Fibroblast of lung (primary cell): Measurements from ENCODE around the gene TXLNA. TPM values are rescaled to one million over a fixed set of nuclear protein-coding genes. Genes with fewer than 3 reads are reported as not detected.

Experiments used
- DNase-seq, 2 donors: peaks; one replicate each; pipeline versions ENCODE4 v3.0.0 to v3.0.0-alpha.2; 2010; ENCODE audit warnings: low read depth in 2 of 2
- H2AFZ ChIP-seq: 2 replicates; pipeline ENCODE4 v1.5.1; 2012; ENCODE audit warnings: low read length, control low read depth, inconsistent platforms
- H3K27ac ChIP-seq: 2 replicates; pipeline ENCODE4 v1.5.1; 2011; ENCODE audit warnings: low read length, control low read depth; ENCODE audit not compliant: insufficient read depth
- H3K27me3 ChIP-seq: 2 replicates; pipeline ENCODE4 v1.5.1; 2011; ENCODE audit warnings: mild to moderate bottlenecking, low read length; ENCODE audit not compliant: control insufficient read depth, insufficient read depth
- H3K36me3 ChIP-seq: 2 replicates; pipeline ENCODE4 v1.5.1; 2011; ENCODE audit warnings: low read length; ENCODE audit not compliant: control insufficient read depth, insufficient read depth
- H3K4me1 ChIP-seq: 2 replicates; pipeline ENCODE4 v1.5.1; 2011; ENCODE audit warnings: low read length; ENCODE audit not compliant: control insufficient read depth, insufficient read depth; ENCODE audit errors: extremely low read depth
- H3K4me2 ChIP-seq: 2 replicates; pipeline ENCODE4 v1.5.1; 2011; ENCODE audit warnings: low read length, control low read depth; ENCODE audit not compliant: insufficient read depth; ENCODE audit errors: extremely low read depth
- H3K4me3 ChIP-seq, 4 experiments: fragments of 200-600 bp in 1 of 4; sonication (generic) in 1 of 4; replicated peaks in 1 of 4; 2 replicates each; pipeline ENCODE4 v1.5.1; 2011 to 2016; ENCODE audit warnings: low read length in 4 of 4, low read depth in 3 of 4, mild to moderate bottlenecking in 3 of 4, control low read depth in 2 of 4, inconsistent platforms in 1 of 4, mixed read lengths in 1 of 4; ENCODE audit not compliant: insufficient read depth in 1 of 4; ENCODE audit errors: control extremely low read depth in 1 of 4
- H3K79me2 ChIP-seq: 2 replicates; pipeline ENCODE4 v1.5.1; 2012; ENCODE audit warnings: mild to moderate bottlenecking, low read length, inconsistent platforms; ENCODE audit not compliant: control insufficient read depth, insufficient read depth
- H3K9ac ChIP-seq: 2 replicates; pipeline ENCODE4 v1.5.1; 2011; ENCODE audit warnings: mild to moderate bottlenecking, low read length, control low read depth; ENCODE audit not compliant: insufficient read depth
- H3K9me3 ChIP-seq: 2 replicates; pipeline ENCODE4 v1.5.1; 2012; ENCODE audit warnings: low read depth, low read length; ENCODE audit not compliant: control insufficient read depth, insufficient read depth
- H4K20me1 ChIP-seq: 2 replicates; pipeline ENCODE4 v1.5.1; 2011; ENCODE audit warnings: low read length; ENCODE audit not compliant: control insufficient read depth, insufficient read depth; ENCODE audit errors: extremely low read depth
- CTCF ChIP-seq, 2 donors: IDR thresholded peaks in 1 of 2; conservative IDR thresholded peaks in 1 of 2; 1 replicate in 1 of 2; 2 replicates in 1 of 2; pipeline ENCODE4 v1.5.1; 2011 to 2012; ENCODE audit warnings: low read length in 2 of 2, control low read depth in 1 of 2, inconsistent platforms in 1 of 2, low read depth in 1 of 2, mild to moderate bottlenecking in 1 of 2
- EZH2 ChIP-seq: IDR thresholded peaks from 2 replicates; pipeline ENCODE4 v1.5.1; 2012; ENCODE audit warnings: low read length, control low read depth, mild to moderate bottlenecking; ENCODE audit errors: missing control alignments
- polyA plus RNA-seq, 2 donors: library from polyadenylated mRNA; depleted of rRNA in 1 of 2; stranded (reverse) in 1 of 2; unstranded in 1 of 2; fragments of >200 nt; gene quantifications; 2 replicates each; pipeline ENCODE4 v1.2.1, GENCODE V29; 2011 to 2012; ENCODE audit warnings: missing spikeins in 1 of 2
- total RNA-seq: library from RNA; depleted of rRNA; stranded (reverse); fragments of >200 nt; gene quantifications from 2 replicates; pipeline ENCODE4 v1.2.1, GENCODE V29; 2014

Gene TXLNA
- total and polyA plus RNA-seq, 2 donors (not counting 1 experiment from before 2014, with no cell fraction given): 56.5 to 118 TPM

GRCh38 chr1:32247452-32247851, 68.0 kb downstream of the TXLNA start:
- Histone ChIP-seq H3K79me2 (no peaks in the 10 kb centered on the region), H4K20me1 (no peaks in the 10 kb centered on the region), H3K4me1 (peaks cover 15% of the 10 kb centered on the region), H3K36me3 (no peaks in the 10 kb centered on the region), H3K9me3 (no peaks in the 10 kb centered on the region), H3K27me3 (no peaks in the 10 kb centered on the region), H3K4me2 (no peak overlapping the region), H3K4me3 (no peak overlapping the region), H3K27ac (peak overlapping the region; percentile 64), H2AFZ (no peak overlapping the region), H3K9ac (no peak overlapping the region)
- no peak for DNase-seq
- TF ChIP-seq EZH2 (no peak), CTCF (conservative IDR thresholded peaks at IDR 0.05 in 1 of 2, IDR thresholded peaks at IDR 0.05 in 1 of 2; ENCODE audit: low read depth in 1 of 2, low read length in 2 of 2) (no peak)

Other genes starting within 250 kb of the TXLNA start
- gene PTP4A2, start 241.3 kb upstream of the TXLNA start, total RNA-seq: 268 and 366 TPM in 2 replicates
- gene PTP4A2, start 241.3 kb upstream of the TXLNA start, polyA plus RNA-seq: 398 and 429 TPM in 2 replicates
- gene KHDRBS1, start 165.8 kb upstream of the TXLNA start, total RNA-seq: 42.1 and 56.0 TPM in 2 replicates
- gene KHDRBS1, start 165.8 kb upstream of the TXLNA start, polyA plus RNA-seq: 73.0 and 84.8 TPM in 2 replicates
- 4.4 and 7.9 TPM in 2 replicates for gene TMEM39B, start 106.7 kb upstream of the TXLNA start, total RNA-seq
- gene TMEM39B, start 106.7 kb upstream of the TXLNA start, polyA plus RNA-seq: 11.1 and 15.0 TPM in 2 replicates
- 27.0 and 40.1 TPM in 2 replicates for gene KPNA6, start 71.6 kb upstream of the TXLNA start, total RNA-seq
- gene KPNA6, start 71.6 kb upstream of the TXLNA start, polyA plus RNA-seq: 44.4 and 48.5 TPM in 2 replicates
- 7.4 and 12.4 TPM in 2 replicates for gene CCDC28B, start 20.9 kb downstream of the TXLNA start, total RNA-seq
- 9.4 and 10.1 TPM in 2 replicates for gene CCDC28B, start 20.9 kb downstream of the TXLNA start, polyA plus RNA-seq
- 1.3 and 2.3 TPM in 2 replicates for gene IQCC, start 26.0 kb downstream of the TXLNA start, total RNA-seq
- 2.0 and 2.6 TPM in 2 replicates for gene IQCC, start 26.0 kb downstream of the TXLNA start, polyA plus RNA-seq
- gene DCDC2B, start 29.4 kb downstream of the TXLNA start, total RNA-seq: not detected in 2 replicates
- not detected in 2 replicates for gene DCDC2B, start 29.4 kb downstream of the TXLNA start, polyA plus RNA-seq
- gene TMEM234, start 42.7 kb downstream of the TXLNA start, total RNA-seq: 12.1 and 17.5 TPM in 2 replicates
- 15.8 TPM in 2 replicates for gene TMEM234, start 42.7 kb downstream of the TXLNA start, polyA plus RNA-seq
- 246 and 277 TPM in 2 replicates for gene EIF3I, start 42.7 kb downstream of the TXLNA start, total RNA-seq
- gene EIF3I, start 42.7 kb downstream of the TXLNA start, polyA plus RNA-seq: 492 and 721 TPM in 2 replicates
- gene FAM167B, start 67.5 kb downstream of the TXLNA start, total RNA-seq: 2.1 and 3.1 TPM in 2 replicates
- gene FAM167B, start 67.5 kb downstream of the TXLNA start, polyA plus RNA-seq: 1.0 and 1.3 TPM in 2 replicates
- gene LCK, start 71.6 kb downstream of the TXLNA start, total RNA-seq: not detected in 2 replicates
- not detected in 2 replicates for gene LCK, start 71.6 kb downstream of the TXLNA start, polyA plus RNA-seq
- 86.3 and 100 TPM in 2 replicates for gene HDAC1, start 112.4 kb downstream of the TXLNA start, total RNA-seq
- gene HDAC1, start 112.4 kb downstream of the TXLNA start, polyA plus RNA-seq: 143 and 159 TPM in 2 replicates
- 11.7 and 33.1 TPM in 2 replicates for gene MARCKSL1, start 156.6 kb downstream of the TXLNA start, total RNA-seq
- gene MARCKSL1, start 156.6 kb downstream of the TXLNA start, polyA plus RNA-seq: 79.1 and 107 TPM in 2 replicates
- gene FAM229A, start 182.8 kb downstream of the TXLNA start, total RNA-seq: 0.77 and 0.99 TPM in 2 replicates
- gene FAM229A, start 182.8 kb downstream of the TXLNA start, polyA plus RNA-seq: 0.53 and 0.77 TPM in 2 replicates
- gene TSSK3, start 182.9 kb downstream of the TXLNA start, total RNA-seq: 0.50 and 0.51 TPM in 2 replicates
- gene TSSK3, start 182.9 kb downstream of the TXLNA start, polyA plus RNA-seq: 0.35 and 0.58 TPM in 2 replicates
- gene BSDC1, start 214.8 kb downstream of the TXLNA start, total RNA-seq: 48.5 and 55.5 TPM in 2 replicates
- 42.4 and 42.8 TPM in 2 replicates for gene BSDC1, start 214.8 kb downstream of the TXLNA start, polyA plus RNA-seq